HK-2 (cell line): ENCODE measurements around the gene NPTX2.
"Not testable (repeated sequence)": the region's sequence is repeated elsewhere in the genome, so short reads cannot be mapped to it uniquely, and the experiment has no call there.

Source experiments
- DNase-seq: peaks from one replicate; pipeline ENCODE4 v3.0.0-alpha.2; 2018; ENCODE audit not compliant: unreplicated experiment

The NPTX2 gene, protein sequence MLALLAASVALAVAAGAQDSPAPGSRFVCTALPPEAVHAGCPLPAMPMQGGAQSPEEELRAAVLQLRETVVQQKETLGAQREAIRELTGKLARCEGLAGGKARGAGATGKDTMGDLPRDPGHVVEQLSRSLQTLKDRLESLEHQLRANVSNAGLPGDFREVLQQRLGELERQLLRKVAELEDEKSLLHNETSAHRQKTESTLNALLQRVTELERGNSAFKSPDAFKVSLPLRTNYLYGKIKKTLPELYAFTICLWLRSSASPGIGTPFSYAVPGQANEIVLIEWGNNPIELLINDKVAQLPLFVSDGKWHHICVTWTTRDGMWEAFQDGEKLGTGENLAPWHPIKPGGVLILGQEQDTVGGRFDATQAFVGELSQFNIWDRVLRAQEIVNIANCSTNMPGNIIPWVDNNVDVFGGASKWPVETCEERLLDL

DNA sequence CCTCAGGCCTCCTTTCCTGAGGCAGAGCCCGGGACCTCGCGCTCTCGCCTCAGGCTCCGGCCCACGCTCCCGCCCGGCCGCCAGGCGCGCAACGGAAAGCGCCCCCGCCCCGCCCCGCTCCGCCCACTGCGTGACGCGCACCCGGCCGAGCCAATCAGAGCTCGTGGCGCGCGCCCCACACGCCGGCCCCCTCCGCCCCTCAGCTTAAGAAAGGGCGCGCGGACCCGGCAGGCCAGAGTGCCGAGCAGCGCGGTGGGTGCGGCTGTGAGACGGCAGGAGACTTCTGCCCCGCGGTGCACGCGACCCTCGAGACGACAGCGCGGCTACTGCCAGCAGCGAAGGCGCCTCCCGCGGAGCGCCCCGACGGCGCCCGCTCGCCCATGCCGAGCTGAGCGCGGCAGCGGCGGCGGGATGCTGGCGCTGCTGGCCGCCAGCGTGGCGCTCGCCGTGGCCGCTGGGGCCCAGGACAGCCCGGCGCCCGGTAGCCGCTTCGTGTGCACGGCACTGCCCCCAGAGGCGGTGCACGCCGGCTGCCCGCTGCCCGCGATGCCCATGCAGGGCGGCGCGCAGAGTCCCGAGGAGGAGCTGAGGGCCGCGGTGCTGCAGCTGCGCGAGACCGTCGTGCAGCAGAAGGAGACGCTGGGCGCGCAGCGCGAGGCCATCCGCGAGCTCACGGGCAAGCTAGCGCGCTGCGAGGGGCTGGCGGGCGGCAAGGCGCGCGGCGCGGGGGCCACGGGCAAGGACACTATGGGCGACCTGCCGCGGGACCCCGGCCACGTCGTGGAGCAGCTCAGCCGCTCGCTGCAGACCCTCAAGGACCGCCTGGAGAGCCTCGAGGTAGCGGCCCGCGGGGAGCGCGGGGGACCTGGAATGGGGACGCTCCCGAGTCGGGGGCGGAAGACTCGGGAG is at the start of gene NPTX2:
Gene NPTX2 (plus strand): TSS at position 235 of the 909 bp plus-strand sequence. CDS start 177 bp downstream, at position 412.
- DNase-seq = no peak

DNA sequence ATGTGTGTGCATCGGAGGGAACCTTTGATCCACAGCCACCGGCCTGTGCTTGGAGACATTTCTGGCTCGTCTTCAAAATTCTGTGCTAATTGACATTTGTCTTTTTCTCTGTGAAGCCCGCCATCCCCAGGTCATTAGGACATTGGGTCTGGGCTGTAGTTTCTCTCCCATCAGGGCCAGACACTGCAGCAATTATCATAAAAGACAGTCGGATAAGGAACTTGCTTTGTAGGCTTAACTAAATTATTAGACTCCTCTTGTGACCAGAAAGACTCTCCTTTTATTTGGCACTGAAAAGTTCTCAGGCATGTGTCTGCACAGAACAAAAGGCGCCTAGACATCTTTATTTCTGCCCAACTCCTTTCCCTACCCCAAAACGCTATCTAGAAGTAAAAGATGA is 49.1 kb upstream of the NPTX2 start:
- DNase-seq = no peak

DNA sequence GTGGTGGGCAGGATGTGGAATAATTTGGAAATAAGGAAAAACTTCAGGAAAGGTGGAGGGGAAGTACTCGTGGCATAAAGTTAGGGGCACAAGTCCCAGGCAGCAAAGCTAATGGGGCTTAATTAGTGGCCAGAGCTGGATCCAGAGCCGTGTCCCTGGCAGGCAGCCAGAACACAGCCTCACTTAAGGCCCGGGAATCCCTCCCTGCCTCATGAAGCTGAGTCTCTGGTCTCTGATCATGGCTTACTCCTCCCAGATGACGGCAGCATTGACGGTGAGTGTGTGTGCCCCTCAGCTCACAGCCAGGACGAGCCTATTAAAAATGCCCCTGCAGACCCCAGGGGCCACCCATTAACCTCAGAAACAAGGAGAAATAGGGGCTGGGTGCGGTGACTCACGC is 48.2 kb upstream of the NPTX2 start:
- DNase-seq = no peak

DNA sequence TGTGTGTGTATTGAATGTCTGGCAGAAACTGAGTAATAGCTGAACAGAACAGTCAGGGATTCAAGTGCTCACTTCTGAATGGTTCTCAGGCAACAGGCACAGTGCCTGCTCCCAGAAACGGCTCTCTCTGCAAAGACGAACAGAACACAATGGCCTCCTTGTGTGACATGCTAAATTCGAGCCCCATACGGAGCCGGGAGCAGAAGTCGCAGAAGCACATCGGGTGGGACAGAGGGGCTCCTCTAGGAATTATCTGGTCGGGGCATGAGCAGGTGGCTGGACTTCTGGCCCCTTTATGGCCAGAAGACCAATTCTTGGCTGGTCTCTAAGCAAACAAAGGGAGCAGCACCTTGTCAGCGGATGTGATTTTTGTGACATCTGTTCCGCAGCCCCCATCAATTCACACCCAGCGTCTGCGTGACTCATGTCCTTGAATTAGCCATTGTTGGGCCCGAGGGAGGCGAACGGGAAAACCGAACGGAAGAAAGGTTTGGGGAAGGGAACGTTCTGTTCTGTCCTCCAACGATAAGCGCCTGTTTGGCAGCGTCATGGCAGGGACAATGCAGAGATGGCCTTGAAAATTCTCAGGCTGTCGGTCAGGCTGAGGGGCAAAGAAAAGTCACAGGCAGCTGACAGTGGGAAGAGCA is 47.3 kb upstream of the NPTX2 start:
- DNase-seq = no peak

DNA sequence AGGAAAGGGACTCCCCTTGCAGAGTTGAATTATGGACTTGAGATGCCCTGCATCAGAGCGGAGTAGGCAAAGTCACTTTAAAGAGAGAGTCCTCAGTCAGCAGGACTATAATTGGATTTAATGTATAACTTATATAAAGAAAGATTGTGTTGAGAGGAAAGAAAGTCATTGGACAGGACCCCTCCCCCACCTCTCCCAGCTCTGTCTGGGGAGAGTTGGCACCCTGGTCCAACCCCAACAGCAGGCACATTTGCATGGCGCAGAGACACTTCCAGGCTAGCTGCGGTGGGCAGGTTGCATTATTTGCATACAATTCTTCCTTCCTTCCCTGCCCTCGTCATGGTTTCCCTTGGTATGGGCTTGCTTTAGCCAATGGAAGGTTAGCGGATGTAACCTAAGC is 46.1 kb upstream of the NPTX2 start:
- DNase-seq = no peak

DNA sequence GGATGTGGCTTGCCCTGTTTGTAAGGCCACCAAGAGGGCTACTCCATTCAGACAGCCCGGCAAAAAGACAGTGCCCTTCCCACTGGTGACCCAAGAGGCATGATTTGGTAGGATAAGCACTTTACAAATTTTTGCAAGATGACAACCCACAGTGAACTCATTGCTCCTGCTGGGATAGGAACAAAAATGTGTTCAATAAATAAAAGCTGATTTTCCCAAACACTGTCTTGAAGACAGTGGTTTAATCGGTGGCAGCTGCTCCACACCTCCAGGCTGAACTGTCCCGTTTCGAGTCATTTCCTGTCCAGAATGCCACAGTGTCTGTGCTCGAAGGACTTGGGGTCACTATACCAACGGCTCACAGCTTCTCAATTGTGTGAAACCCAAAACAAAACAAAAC is 45.1 kb upstream of the NPTX2 start:
- DNase-seq = no peak

DNA sequence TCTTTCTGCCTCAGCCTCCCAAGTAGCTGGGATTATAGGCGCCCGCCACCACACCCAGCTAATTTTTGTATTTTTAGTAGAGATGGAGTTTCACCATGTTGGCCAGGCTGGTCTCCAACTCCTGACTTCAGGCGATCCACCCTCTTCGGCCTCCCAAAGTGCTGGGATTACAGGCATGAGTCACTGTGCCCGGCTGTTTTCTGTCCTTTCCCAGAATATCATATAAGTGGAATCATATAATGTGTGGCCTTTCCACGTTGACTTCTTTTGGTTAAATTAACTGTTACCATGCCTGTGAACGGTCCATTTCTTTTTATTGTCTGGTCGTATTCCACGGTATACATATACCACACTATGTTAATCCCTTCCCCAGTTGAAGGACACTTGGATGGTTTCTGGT is 44.4 kb upstream of the NPTX2 start:
- DNase-seq = not testable (repeated sequence)

DNA sequence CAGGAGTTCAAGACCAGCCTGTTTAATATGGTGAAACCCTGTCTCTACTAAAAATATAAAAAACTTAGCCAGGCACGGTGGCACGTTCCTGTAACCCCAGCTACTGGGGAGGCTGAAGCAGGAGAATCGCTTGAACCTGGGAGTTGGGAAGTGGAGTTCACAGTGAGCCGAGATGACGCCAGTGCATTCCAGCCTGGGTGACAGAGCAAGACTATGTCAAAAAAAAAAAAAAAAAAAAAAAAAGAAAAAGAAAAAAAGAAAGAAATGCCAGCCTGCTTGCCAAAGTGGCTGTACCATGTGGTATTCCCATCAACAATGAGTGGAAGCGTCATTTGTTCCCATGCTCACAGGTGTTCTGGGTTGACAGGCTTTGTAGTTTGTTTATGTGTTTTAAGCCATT is 43.3 kb upstream of the NPTX2 start:
- no peak for DNase-seq

DNA sequence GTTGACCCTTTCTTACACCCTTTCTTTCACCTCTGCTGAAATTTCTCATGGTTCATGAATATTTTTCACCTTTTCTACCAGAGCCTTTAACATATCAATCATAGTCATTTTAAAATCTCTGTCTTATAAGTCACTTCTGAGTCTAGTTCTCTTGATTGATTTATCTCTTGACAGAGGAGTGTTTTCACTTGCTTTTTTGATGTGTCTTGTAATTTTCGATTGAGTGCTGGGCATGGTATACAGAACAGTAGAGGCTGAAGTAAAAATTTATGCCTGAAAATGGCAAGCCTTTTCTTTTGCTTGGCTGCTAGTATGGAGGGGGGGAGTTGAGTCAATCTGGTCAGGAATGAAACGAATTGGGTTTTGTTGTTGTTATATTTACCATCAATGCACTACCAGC is 41.2 kb upstream of the NPTX2 start:
- DNase-seq = no peak

DNA sequence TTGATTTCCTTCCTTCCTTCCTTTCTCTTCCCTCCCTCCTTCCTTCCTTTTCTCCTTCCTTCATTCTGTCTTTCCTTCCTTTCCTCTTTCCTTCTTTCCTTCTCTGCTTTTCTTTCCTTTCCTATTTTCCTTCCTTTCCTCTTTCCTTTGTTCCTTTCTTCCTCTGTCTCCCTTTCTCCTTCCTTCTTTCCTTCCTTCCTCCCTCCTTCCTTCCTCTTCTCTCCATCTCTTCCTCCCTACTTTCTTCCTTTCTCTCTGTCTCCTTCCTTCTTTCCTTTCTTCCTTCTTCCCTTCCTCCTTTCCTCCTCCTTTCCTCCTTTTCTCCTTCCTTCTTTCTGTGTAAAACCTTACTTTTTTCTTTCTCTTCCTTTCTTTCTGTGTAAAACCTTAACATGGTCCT is 32.3 kb upstream of the NPTX2 start:
- DNase-seq = no peak

DNA sequence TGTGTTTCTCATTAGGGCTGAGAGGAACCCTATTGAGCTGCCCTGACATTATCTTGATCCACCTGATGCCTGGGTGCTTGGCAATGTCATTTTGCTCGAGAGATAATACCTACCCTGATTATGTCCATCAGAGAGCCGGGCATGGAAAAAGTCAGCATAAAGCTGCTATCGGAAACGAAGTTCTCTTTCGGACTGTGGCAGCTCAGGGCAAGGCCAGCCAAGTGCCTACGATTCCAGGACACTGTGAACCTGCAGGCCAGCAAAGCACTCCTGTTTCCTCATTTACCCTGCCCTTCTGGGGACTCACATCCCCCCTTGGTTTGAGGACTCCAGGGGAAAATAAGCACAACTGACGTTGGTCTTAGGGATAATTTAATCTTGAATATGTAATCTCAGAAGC is 25.2 kb upstream of the NPTX2 start:
- DNase-seq = no peak

DNA sequence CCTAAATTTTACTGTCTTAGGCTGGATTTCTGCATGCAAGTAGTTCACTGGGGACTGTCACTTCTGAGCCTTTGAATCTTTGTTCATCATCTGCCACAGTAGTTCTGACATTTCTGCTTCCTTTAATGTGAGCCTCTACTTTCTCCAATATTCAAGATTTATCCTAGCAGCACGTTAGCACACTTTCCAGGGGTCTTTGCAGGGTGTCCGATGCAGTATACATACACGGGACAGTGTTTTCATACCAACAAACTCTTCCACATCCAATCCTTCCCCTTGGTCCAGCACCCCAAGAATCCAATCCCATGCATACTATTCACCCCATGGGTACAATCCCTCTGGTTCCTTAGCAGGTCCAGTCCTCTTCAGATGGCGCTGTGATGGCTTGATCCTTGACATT is 22.7 kb upstream of the NPTX2 start:
- no peak for DNase-seq

DNA sequence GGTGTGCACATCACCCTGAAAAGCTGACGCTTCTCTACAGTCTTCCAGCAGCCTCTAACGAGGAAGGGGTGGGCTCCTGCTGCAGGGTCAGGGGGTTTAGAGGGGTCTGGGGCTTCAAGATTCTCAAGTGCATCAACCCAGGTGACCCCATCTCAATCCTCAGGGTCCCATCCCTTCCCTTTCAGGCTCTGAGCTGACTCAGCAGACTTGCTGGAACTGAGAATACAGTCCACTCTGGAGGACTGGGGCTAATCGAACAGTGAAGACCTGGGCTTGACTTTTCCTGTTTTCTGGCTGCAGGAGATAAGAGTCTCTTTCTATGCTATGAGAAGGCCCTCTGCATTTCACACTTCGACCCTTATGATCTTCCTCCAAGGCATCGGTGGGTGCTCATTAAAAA is 22.3 kb upstream of the NPTX2 start:
- no peak for DNase-seq

DNA sequence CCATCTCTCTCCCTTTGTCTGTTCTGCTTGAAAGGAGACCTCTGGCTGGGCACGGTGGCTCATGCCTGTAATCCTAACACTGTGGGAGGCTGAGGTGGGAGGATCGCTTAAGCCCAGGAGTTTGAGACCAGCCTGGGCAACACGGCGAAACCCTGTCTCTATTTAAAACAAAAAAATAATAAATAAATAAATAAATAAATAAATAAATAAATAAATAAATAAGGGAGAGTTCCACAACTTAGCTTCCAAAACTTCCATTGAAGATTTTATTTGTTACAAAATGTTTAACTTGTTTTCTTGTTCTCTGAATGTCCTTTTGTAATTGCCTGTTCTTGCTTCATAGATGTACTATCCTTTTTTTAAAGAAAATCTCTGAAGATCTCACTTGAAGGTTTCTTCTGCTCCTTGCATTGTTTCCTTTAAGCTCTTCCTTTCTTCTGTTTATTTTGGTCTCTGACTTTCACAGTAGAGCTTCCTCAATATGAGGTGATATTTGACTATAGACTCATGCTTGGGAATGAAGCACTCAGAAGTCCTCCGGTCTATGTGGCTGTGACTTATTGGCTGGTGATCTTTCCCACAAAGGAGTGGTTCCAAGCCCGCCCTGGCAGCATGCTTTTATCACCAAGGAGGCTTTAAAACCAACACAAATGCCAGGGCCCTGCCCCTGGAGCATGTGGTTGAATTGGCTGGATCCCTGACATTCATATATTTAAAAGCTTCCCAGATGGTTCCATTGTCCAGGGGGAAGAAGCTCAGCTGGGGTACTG is 18.1 kb upstream of the NPTX2 start:
- no peak for DNase-seq

DNA sequence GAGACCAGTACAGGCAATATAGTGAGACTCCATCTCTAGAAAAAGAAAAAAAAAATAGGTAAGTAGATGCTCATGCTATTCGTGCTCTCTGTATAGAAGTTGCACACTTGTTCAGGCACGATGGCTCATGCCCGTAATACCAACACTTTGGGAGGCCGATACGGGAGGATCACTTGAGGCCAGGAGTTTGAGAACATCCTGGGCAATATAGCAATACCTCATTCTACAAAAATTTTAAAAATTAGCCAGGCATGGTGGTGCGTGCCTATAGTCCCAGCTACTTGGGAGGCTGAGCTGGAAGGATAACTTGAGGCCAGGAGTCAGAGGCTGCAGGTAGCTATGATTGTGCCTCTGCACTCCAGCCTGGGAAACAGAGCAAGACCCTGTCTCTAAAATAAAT is 17.2 kb upstream of the NPTX2 start:
- no peak for DNase-seq

DNA sequence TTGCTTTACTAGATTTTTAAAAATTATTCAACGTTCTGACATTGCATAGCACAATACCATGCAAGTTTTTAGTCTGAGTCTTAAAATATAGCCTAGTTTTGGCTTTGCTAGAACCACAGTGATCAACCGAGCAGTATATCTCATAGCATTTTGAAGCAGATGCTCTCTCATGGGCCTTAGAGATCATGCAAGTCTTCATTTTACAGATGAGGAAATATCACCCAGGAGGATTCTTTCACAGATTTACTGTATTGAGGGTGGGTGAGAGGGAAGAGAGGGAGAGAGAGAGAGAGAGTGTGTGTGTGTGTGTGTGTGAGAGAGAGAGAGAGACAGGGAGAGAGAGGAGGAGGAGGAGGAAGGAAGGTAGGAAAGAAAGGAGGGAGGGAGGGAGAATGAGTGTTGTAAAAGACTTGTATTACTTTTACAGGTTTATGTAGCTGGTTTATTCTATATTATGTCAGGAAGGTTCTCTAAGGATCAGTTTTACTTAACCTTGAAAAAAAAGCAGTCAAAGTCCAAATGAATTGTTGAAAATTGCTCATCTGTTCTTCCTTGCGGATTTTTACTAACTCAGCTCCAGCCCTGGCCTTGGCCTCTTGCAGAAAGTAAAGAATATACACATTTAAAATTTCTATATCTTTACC is 14.2 kb upstream of the NPTX2 start:
- no peak for DNase-seq

DNA sequence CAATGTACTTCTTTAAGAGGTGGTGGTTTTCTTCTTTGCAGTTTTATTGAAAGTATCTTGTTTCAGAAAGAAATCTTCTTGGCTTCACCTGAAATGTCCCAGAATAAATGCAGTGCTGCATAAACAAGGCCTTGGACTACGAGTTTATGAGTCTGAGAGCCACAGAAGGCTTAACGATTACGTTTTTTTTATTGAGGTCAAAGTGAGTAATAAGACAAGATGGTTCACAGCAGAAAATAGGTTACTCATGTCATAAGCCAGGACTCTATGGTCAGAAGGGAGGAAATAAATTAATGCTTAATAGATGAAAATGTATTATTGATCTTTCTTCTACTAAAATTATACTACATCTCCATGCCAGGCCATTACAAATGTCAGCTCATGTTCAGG is 13.7 kb upstream of the NPTX2 start:
- no peak for DNase-seq

DNA sequence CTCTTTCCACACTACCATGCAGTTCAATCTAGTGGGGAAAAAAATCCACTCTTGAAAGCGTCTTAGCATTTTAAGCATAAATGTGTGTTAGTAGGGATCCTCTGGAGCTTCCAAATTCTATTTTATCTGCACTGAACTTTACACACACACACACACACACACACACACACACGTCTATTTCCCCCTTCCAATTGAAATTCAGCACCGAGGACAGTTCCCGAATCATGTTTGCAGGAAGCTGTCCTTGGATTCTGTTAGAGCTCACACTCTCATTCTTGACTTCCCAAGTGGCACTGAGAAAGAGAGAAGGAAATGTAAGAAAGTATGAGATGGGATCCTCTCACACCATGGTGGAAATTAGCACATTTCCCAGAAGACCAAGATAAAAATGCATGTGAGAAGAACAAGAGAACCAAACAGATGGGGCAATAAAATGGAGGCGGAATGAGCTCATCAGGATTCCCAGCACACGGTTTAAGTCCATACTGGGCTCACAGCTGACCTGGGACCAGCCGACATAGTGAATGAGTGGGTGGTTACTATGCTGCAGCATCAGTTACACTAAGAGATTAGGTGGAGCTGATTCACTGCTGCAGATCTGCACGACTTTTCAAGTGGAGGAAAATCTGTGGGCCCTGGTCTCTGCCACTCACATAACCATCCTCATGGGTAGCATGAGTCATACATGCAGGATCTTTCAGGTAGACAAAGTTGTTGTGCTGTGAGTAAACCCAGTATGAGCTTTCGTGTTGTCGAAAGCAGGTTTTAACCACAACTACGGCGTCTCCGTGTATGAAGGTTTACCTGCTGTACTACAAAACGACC is 3.3 kb upstream of the NPTX2 start:
- no peak for DNase-seq

DNA sequence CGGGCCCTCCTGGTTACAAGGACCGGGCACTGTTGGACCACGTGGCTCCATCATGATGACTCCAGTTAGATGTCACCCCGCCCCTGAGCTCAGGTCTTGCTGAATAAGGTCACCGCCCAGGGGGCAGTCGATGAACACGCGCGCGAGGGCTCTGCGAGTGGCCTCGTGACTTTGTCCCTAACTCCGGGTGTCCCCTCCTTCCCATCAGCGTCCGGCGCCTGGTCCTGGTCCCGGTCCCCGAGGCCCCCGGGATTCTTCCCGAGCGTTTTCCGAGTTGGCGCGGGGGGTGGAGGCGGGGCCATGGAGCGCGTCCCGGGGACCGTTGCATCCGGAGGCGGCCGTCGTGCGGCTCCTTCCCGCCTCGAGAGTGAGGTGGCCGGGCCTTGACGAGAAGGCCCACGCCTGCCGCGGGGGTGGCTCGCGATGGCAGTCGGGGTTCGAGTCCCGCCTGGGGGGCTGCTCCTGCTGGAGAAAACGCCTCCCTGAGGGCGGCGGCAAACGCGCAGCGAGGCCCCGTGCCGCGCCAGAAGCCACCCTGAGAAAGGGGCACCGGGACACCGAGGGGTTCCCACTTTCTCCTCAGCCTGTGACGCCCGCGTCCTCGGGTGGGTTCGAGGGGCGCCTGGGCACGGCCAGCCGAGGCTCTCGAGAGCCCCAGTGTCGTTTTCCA is 569 bp upstream of the NPTX2 start:
- no peak for DNase-seq

DNA sequence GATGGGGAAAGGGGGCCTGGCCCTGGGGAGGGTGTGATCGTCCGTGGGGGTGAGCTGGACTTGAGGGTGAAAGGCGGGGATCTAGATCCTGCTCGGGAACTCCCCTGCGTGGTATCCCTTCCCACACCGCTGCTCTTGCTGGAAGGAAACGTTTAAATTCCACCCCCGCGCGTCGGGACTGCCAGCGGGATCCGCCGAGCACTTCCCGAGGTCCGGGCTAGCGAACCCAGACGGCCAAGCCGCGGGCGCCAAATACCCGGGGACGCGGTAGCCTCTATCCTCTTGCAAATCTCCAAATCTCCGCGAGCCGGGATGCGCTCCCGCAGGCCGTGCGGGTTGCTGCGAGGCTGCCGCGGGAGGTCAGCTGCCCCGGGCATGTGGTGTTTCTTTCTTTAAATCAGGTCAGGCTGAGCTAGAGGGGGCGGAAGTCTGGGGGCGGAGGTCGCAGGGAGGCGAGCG is 904 bp downstream of the NPTX2 start:
- DNase-seq = no peak
